ENCODE results near the gene ATG13.
"Not testable (repeated sequence)": the region's sequence is repeated elsewhere in the genome, so short reads cannot be mapped to it uniquely, and the experiment has no call there.

ATG13 gene

DNA sequence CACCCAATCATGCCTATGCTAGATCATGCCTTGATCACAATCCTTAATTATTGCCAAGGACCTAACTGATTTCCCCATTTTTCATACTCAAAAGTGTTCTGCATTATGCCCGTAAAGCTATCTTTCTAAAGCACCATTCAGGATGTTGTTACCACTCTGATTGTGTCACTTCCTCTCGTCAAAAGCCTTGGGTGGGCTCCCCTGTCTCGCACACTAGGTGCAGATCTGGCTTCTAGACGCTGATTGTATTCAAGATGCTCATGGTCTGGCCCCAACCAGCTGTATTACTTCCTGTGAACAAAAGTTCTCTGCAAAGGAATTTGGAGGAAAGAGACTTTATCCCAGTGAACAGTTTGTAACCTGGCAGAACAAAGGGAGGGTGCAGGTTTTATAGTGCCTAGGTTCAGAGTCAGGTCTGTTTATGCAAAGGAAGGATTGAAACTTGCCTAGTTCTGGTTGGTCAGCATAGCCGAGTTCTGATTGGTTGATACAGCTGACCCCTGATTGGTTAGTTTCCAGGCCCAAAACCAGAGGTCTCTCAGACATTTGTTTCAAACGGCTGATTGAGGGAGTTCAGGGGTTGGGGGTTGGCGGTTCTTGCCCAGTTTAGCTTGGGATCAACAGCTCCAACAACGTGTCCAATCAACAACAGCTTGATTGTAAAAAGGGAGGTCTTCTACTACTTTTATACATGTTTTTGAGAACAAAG lies 25.4 kb downstream of the ATG13 start:
- DNase-seq (ENCODE audit: low read depth in 1 of 2, low spot score in 1 of 2), result no peak

DNA sequence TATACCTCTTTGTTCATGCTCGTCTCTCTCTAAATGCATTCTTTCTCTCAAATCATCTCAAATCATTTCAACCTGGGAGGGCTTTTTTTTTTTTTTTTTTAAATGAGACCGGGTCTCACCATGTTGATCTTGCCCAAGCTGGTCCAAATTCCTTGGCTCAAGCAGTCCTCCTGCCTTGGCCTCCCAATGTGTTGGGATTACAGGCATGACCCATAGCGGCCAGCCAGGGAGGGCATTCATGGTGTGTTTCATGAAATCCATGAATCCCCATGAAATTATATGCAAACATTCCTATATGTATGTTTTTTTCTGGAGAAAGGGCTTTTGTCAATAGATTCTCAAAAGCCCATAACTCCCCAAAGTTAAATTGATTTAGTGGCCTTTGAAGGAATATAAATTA lies 26.2 kb downstream of the ATG13 start:
- no peak for DNase-seq (ENCODE audit: low read depth in 1 of 2, low spot score in 1 of 2)

DNA sequence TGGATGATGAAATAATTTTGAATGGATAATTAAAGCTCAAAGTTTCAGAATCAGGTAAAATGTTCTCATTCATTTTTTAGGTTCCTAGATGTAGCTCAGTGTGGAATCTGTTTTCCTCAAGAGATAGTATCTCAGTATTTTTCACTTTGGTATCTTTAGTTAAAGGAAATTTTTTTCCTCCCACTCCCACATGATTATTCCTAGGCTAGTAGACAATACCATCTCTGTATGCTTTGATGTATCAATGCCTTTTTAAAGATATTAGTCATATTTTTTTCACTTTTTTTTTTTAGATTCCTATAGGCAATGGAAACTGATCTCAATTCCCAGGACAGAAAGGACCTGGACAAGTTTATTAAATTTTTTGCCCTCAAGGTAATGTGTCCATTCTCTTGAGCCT lies 26.6 kb downstream of the ATG13 start:
- DNase-seq (ENCODE audit: low read depth in 1 of 2, low spot score in 1 of 2), result no peak

DNA sequence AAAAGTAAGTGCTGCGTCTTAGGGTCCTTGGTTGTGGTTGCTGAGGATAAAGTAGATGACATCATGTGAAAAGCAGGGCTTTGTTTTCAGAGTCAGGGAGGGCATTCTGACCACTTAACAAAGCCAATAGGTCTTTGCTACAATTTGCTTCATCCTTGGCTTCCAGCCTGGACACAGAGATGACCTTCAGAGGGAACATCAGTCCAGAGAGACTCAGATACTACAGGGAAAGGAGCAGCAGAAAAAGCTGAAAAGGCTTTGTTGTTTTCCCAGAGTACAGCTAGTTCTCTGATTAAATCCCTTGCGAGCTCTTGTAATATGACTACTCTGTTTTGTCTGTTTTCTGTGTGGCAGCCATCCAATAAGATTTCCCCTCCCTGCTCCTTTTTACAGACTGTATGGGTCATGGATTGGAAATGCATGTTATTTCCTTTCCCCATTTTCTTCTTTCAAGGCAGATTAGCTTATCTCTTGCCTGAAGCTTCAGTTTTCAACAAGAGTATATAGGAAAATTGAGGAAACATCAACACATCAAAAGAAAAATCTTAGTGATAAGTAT lies 31.9 kb downstream of the ATG13 start:
- DNase-seq (ENCODE audit: low read depth in 1 of 2, low spot score in 1 of 2), result no peak

DNA sequence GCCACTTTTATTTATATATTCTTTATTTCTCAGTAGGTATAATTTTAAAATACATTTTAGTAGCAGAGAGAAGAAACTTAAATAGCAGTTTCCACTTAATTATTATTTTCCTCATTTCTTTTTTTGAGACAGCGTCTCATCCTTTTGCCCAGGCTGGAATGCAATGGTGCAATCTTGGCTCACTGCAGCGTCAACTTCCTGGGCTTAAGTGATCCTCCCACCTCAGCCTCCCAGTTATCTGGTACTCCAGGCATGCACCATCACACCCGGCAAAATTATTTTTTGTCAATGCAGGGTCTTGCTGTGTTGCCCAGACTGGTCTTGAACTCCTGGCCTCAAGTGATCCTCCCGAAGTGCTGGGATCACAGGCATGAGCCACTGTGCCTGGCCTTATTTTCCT lies 38.3 kb downstream of the ATG13 start:
- DNase-seq (ENCODE audit: low read depth in 1 of 2, low spot score in 1 of 2), result no peak

DNA sequence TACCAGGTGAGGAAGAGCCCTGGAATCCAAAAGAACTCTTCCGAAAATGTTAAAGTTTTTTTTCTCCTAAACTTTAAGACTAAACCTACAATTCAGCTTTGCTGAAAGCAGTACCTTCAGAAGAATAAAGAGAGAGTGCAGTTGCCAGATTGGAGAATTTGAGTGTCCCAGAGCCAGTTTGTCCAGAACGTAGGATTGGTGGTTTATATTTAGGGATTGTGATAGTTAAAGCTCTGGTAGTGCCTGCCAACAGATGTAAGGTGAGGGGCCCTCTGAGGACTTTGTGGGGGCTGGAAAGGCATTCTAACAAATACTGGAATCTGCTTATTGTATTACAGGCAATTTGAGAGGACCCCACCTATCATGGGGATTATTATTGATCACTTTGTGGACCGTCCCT lies 39.8 kb downstream of the ATG13 start:
- no peak for DNase-seq (ENCODE audit: low read depth in 1 of 2, low spot score in 1 of 2)

DNA sequence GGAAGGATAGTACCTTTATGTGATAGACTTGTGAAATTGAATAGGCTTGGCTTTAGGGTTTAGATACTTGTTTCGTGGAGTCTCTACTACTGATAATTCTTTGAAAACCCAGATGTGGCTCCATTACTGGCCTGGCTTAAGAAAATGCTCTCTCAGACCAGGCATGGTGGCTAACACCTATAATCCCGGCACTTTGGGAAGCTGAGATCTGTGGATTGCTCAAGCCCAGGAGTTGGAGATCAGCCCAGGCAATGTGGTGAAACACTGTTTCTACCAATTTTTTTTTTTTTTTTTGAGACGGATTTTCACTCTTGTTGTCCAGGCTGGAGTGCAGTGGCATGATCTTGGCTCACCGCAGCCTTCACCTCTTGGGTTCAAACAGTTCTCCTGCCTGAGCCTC lies 40.9 kb downstream of the ATG13 start:
- DNase-seq (ENCODE audit: low read depth in 1 of 2, low spot score in 1 of 2), result no peak

DNA sequence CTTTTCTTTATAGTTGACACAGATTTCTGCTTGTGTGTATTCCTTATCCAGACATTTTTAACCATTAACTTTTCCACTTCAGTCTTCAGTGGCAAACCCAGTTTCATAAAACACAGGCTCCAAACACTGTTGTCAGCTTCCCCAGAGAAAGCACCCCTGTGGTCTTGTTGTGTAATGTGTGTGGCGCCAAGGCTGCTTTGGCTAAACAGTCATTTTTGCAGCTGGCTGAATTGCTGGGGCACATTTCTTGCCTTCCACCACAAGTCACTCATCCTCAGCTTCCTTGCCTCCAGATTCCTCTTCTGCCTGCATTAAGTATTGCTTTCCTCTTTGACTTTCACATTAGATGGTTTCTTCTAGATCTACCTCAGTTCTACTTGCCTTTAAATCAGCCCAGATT lies 42.6 kb downstream of the ATG13 start:
- no peak for DNase-seq (ENCODE audit: low read depth in 1 of 2, low spot score in 1 of 2)

DNA sequence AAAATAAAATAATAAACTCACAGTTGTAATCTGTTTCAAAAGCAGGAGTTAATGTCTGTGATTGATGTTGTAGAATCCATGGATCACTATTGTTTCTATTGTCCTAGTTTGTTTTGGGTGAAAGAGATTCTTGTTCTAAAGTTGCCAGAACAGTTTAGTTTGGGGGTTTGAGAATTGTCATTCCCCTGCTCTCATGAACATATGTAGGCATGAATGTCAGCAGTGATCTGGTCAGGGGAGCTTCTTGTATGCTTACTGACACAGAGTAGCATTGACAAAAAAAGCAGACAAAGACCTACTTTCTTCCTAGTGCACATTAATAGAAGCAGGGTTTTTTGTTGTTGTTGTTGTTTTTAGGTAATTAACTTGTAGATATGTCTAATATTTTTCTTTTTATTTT lies 44.5 kb downstream of the ATG13 start:
- no peak for DNase-seq (ENCODE audit: low read depth in 1 of 2, low spot score in 1 of 2)

DNA sequence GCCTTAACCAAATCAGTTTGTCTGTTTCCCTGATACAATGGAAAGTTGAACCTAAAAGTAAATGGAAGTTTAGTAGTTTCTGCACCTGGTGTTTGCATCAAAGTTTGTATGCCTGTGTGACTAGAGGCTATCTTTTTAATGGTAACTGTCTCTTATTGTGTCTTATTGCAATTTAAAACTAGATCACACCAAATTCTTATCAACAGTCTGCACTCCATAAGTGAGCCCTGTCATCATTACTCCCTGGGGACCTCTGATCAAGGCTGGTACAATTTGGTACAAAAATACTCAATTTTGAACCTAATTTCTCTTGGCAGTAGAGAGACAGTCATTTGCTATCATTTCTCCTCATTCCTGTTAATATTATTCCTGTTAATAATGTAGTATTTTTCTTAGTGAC lies 45.0 kb downstream of the ATG13 start:
- no peak for DNase-seq (ENCODE audit: low read depth in 1 of 2, low spot score in 1 of 2)

DNA sequence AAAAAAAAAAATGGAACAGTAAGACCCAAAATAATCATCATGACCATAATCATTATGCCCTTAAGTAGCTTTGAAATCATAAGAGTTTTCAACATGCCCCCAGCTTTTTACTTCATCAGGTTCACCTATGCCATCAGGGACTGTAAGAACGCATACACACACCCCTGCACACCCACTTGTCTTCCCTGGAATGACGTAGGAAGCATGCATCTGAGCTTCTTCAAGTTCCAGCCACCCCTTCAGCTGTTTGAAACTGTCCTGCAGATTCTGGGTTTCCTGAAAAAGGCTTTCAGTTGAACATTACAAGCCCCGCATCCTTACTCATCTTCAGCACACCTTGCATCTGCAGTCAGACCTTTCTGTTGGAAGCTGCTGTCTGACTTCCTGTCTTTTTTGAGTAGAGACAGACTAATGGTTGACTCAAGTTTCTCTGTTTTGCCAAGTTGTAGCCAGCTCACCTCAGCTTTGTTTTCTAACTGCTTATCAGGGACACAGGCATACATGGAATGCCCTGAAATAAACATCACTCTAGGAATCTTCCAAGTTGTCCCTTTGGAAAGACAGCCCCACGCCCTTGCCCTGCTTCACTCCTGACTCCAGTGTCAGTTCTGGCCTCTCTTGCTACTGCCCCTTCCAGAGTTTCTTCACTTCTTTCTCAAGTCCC lies 46.1 kb downstream of the ATG13 start:
- DNase-seq (ENCODE audit: low read depth in 1 of 2, low spot score in 1 of 2), result no peak

DNA sequence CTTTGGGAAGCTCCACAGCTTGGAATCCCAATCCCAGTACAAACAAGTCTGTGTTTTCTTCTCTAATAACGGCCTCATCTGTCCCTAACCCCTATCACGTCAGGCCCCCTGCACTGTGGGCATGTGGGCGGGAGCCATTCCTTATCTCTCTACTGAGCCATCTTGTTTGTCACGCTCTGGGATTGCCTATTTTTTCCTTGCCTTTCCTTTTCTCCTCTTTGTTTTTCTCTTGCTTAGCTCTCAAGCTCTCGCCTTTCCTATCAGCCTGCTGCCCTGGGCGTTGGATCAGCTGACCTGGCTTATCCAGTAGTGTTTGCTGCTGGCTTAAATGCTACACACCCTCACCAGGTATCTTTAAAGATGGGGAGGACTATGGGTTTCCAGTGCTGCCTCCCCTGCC lies 47.3 kb downstream of the ATG13 start:
- DNase-seq (ENCODE audit: low read depth in 1 of 2, low spot score in 1 of 2), result no peak

DNA sequence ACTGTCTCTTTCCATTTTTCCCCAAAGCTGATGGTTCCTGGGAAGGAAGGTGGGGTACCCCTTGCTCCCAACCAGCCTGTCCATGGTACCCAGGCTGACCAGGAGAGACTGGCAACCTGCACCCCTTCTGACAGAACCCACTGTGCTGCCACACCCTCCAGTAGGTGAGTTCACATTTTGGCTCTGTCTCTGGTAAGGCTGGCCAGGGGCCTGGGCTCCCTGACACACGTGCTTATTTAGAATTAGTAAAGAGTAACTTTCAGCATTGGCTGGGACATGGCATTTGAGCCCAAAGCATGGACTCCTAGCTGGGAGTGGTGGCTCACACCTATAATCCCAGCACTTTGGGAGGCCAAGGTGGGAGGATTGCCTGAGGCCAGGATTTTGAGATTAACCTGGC lies 48.0 kb downstream of the ATG13 start:
- no peak for DNase-seq (ENCODE audit: low read depth in 1 of 2, low spot score in 1 of 2)

DNA sequence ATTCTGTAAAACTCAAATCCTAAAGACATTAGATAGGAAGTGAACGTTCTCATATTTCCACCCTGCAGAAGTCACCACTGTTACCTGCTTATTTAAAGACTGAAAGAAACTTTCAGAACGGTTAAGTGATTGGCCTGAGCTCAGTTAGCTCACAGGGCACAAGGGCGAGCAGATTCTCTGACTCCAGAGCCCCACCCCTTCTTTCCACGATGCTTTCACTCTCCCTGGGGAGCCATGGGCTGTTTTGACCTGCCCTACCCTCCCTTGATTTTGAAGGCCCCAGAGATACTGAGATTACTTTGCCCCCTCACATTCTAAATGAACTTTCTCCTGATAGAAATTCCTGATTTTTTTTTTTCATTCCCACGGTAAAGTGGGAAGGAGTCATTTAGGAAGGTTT lies 49.2 kb downstream of the ATG13 start:
- DNase-seq (ENCODE audit: low read depth in 1 of 2, low spot score in 1 of 2), result no peak

DNA sequence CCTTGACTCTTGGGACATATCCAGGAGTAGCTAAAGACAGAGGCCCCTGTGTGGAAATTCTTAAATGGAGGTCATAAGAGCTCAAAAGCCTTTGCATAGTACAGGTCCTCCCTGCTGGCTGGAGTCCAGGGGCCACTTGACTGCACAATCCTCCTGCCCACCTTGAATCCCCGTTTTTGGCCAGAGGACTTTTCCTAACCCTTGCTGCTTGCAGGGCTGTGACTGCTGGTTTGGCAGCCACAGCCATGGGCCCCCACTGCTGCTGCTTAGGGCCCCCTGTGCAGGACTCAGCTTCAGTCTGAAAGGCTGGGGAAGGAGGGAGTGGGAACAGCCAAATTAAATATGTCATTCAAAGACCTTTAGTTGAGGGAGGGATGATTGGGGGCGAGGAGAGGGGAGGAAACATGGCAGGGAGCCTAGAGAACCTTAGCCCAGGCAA lies 49.7 kb downstream of the ATG13 start:
- DNase-seq (ENCODE audit: low read depth in 1 of 2, low spot score in 1 of 2), result no peak

DNA sequence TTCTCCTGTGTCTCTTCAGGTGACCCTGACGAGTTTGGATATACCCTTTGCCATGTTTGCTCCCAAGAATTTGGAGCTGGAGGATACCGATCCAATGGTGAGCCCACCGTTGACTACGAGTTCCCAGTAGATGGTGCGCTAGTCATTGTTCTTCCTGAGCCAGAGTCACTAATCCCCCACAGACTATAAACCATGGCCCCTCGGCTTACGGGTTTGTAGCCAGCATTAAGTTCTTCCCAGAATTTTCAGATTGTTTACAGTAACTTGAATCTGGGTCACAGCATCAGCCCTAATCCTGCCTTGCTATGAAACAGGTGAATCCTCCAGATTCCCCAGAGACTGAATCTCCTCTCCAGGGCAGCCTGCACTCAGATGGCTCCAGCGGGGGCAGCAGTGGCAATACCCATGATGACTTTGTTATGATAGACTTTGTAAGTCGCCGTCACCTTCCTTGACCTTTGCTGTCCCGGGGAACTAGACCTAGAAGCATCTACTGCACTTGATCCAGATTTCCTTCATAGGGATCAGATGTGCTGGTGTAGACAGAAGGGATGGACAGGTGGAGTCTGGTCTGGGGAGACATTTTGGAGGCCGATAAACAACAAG lies 51.2 kb downstream of the ATG13 start:
- DNase-seq (ENCODE audit: low read depth in 1 of 2, low spot score in 1 of 2), result no peak

DNA sequence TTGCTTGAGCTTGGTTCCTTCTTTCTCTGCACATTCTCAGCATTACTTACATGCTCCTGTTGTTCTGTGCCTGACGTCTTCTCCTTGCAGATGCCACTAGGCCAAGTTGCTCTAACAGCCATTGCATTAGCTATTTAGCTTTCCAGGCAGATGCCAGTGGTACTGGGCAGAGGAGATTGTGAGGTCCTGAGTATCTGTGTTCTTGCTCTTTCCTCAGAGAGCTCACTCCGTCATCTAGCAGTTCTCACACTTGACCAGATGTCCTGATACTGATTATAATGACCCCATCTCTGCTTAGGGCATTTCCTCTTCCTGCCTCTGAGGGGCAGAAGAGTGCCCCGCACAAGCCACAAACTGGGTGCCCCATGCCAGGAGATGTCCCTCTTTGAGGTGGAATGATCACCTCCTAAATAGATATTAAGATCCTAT lies 52.4 kb downstream of the ATG13 start:
- DNase-seq (ENCODE audit: low read depth in 1 of 2, low spot score in 1 of 2), result no peak

DNA sequence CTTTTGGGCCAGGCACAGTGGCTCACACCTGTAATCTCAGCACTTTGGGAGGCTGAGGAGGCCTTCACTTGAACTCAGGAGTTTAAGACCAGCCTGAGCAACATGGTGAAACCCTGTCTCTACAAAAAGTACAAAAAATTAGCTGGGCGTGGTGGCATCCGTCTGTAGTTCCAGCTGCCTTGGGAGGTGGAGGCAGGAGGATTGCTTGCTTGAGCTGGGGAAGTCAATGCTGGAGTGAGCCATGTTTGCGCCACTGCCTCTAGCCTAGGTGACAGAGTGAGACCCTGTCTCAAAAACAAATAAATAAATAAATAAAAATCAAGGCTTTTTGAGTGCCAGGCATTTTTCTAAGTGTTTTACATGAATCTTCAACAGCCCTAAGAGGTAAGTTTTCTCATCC lies 53.2 kb downstream of the ATG13 start:
- not testable (repeated sequence) for DNase-seq (ENCODE audit: low read depth in 1 of 2, low spot score in 1 of 2)

DNA sequence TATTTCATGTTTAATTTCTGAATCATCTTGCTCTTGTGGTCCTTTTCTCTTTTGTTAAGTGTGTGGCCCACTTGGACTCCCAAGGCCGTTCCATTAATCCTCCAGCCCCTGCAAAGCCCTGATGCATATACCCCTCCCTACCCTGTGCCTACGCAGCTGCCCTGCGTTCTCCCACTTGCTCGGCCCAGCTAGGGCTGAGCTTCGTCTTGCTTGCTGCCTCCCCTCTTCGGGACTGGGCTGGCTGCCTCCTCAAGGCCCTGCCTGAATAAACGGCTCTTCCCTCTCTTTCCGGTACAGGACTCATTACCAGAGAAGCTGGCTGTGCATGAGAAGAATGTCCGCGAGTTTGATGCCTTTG lies 54.6 kb downstream of the ATG13 start:
- DNase-seq (ENCODE audit: low read depth in 1 of 2, low spot score in 1 of 2), result no peak

DNA sequence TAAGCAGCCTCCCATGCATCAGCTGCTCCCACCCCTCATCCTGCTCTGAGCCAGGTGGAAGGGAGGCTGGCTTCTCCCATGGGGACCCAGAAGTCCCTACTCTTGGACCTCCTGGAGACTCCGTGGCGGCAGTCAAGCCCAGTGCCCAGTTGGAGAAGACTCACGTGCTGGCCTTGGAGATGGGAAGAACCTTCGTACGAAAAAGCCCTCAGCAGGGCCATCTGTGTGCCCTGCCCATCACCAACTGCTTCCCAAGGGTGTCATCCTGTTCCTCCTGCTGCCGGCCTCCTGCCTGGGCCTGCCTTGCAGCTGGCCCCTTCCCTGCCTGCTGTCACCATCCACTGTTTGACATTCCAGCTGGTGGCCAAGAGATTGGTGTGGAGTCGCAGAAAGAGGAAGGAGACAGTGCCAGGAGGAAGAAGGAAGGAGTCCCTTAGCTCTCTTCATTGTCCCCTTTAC lies 55.1 kb downstream of the ATG13 start:
- DNase-seq (ENCODE audit: low read depth in 1 of 2, low spot score in 1 of 2), result no peak

DNA sequence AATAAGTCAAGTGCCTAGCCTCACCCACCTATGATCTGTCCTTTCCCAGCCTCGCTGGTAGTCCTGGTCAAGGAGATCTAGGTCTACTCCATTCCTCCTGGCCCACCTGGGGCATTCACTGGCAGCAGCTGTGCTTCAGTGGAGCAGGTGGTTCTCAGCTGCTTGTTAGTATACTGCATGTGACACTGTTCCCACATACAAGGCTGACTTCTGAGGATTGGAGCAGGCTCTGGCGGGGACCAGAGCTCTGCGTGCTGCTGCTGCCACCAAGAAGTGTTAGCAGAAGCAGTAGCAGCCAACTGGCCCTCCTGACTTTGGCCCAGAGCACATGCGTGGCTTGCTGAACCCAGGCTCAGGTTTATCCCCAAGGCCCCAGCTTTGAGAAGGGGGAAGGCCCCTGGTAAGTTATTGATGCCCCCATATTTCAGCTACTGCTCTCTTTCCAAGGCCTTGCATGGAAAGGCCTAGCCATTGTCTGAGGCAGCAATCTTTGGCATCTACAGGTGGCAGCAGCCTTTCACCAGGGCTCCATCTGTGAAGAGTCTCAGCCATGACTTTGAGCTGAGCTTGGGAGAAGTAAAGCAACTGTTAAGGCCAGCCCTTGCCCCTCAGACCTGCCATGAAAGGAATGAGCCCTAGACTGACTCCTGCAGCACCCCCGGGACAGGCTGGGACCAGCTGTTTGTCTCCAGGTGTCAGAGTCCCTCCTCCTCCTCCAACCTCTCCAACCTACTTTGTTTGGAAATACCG lies 56.5 kb downstream of the ATG13 start:
- DNase-seq (ENCODE audit: low read depth in 1 of 2, low spot score in 1 of 2), result no peak

All from activated CD4-positive, alpha-beta T cell treated with anti-CD3 and anti-CD28 coated beads, Interleukin-2, amount 50 U/mL, for 24 hours (primary cell).